GM18907 (cell line): ENCODE results near the gene ADSS1.

Source experiments
- ATAC-seq: cut with Tn5 transposase; IDR thresholded peaks from one replicate; pipeline ENCODE4 v1.9.1; 2021; ENCODE audit warnings: mild to moderate bottlenecking, moderate library complexity; ENCODE audit not compliant: unreplicated experiment

The ADSS1 gene

GRCh38 chr14:104686624-104687517 is 37.2 kb upstream of the ADSS1 start:
- no peak for ATAC-seq

GRCh38 chr14:104687601-104688504 is 36.2 kb upstream of the ADSS1 start:
- ATAC-seq, result no peak

- ATAC-seq, result no peak
These were observed 35.4 kb upstream of the ADSS1 start for GRCh38 chr14:104688505-104689108.

- ATAC-seq, result no peak
These were observed 34.7 kb upstream of the ADSS1 start, which contains the start of gene INF2 for GRCh38 chr14:104689109-104689880. INF2 (plus strand) TSS chr14:104689618; CDS start chr14:104701366, 11,748 bp downstream.

GRCh38 chr14:104689881-104690711 is 33.9 kb upstream of the ADSS1 start:
- no peak for ATAC-seq

GRCh38 chr14:104690861-104691455 is 33.1 kb upstream of the ADSS1 start:
- ATAC-seq, result no peak

- no peak for ATAC-seq
These were observed 32.3 kb upstream of the ADSS1 start for GRCh38 chr14:104691546-104692260.

- no peak for ATAC-seq
These were observed 31.6 kb upstream of the ADSS1 start for GRCh38 chr14:104692261-104692938.

GRCh38 chr14:104692939-104693315 is 31.1 kb upstream of the ADSS1 start:
- ATAC-seq, result no peak

GRCh38 chr14:104693482-104694431 is 30.3 kb upstream of the ADSS1 start:
- no peak for ATAC-seq

- no peak for ATAC-seq
These were observed 29.5 kb upstream of the ADSS1 start for GRCh38 chr14:104694475-104694950.

GRCh38 chr14:104694991-104695659 is 28.9 kb upstream of the ADSS1 start:
- ATAC-seq, result no peak

- ATAC-seq, result no peak
These were observed 28.4 kb upstream of the ADSS1 start for GRCh38 chr14:104695660-104696000.

GRCh38 chr14:104696671-104697316 is 27.2 kb upstream of the ADSS1 start:
- ATAC-seq, result no peak

- ATAC-seq, result no peak
These were observed 26.7 kb upstream of the ADSS1 start for GRCh38 chr14:104697317-104697703.
